Activated CD4-positive, alpha-beta T cell treated with anti-CD3 and anti-CD28 coated beads, Interleukin-2, amount 50 U/mL, for 24 hours (primary cell): Measurements from ENCODE around the gene EMP2.
A peak's percentile ranks its signal among the peaks of the same experiment; 100 is the strongest.
"Not testable (repeated sequence)": the region's sequence is repeated elsewhere in the genome, so short reads cannot be mapped to it uniquely, and the experiment has no call there.

Experiments
- DNase-seq, 2 donors: peaks; one replicate each; pipeline ENCODE4 v3.0.0-alpha.2; 2020; ENCODE audit warnings: low read depth in 1 of 2, low spot score in 1 of 2

Gene EMP2

DNA sequence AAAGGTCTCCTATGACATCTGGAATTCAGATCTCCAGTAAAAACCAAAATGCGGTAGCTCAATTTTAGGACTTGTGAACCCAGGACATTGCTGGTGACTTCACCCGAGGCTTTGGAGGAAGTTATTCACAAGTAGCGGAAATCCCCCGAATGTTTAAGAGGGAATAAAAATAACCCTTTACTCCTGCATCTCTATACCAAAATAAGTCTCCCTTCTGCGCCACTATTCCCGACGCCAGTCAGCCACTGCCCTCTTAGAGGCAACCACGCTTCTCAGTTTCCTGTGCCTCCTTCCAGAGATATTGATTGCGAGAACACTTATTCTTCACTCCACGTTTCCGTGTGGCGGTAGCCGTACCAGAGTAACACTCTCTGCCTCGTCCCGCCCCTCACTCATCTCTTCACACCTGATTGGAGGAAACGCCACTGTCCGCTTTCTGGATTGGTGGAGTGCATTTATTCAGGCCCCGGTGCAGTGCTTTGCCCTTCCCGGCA is 27.4 kb downstream of the EMP2 start:
- peak; percentile 11 to 22 for DNase-seq

DNA sequence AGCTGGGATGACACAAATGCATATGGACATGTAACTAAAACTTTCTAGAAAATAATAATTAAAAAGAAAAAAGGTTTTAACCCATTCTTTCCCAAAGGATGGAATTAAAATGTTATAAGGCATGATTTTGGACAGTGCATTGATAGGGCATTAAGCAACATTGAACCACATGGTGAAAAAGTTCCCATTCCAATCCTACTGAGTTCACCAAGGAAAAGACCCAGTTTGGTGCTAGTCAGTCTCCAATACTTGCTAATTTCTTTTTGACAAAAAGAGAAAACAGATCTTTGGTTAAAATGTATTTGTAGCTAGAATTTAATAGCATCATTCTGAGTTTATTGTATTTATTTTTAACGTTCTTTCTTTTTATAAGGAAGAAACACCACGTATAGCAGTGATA is 28.1 kb downstream of the EMP2 start:
- DNase-seq: no peak

DNA sequence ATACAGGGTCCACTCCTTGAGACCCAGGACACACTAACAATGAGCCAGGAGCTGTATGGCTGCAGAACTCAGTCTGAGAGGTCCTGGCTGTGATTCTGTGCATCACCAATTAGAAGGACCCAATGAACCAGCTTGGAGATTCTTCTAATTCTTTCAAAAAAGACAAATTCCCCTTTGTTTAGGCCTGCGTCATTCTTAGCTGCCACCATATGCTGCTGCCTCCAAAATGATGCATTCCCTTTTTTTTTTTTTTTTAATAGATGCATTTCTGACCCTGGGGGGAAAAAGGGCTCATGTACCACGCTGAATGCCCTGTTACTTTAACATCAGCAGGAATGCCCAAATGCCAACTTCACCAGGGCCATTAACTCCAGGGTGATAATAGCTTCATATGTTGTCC is 28.5 kb downstream of the EMP2 start:
- no peak for DNase-seq

DNA sequence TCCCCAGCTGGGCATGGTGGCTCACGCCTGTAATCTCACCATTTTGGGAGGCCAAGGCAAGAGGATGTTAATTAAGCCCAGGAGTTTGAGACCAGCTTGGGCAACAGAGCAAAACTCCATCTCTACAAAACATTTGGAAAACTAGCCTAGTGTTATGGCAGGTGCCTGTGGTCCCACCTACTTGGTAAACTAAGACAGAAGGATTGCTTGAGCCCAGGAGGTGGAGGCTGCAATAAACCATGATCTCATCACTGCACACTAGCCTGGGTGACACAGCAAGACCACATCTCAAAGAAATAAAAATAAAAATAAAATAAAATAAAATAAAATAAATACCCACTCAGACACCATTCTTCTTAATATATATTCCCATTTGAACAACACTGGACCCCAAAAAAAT is 32.0 kb downstream of the EMP2 start:
- DNase-seq: no peak

DNA sequence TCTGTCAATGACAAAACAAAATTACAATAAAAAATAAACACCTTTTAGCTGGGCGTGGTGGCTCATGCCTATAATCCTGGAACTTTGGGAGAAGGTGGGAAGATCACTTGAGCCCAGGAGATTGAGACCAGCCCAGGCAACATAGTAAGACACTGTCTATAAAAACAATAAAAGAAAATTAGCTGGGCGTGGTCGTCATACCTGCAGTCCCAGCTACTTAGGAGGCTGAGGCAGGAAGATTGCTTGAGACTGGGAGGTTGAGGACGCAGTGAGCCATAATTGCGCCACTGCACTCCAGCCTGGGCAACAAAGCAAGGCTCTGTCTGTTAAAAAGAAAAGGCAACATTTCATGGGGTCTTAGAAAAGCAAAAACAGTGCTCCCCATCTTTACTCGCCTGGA is 32.7 kb downstream of the EMP2 start:
- no peak for DNase-seq

DNA sequence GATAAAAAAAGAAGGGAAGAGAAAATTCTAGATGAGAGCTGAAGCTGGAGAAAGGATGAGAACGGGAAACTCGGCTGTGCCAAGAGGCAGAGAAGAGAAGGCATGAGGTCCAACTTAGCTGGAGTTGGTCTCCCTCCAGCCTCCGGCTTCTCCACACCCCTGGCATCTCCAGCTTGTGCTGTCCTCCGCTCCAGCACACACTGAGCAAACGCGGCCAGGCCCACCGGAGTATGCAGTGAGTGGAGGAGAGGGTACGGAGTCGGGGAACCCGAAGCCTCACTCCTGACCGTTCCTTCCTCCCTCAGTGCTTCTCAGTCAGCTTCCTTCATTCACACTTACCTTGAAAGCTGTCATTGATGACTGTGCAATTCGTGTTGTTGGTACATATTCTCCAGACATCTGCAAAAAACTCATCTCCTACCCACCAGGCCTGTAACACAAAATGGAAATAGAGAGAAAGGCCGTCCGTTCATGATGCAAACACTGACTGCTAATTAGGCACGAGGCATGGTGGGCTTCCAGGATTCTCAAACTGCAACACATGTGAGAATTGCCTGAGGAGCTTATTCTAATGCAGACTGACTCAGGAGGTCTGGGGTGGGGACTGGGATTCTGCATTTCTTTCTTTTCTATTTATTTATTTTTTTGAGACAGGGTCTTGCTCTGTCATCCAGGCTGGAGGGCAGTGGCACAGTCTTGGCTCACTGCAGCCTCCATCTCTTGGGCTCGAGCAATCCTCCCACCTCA is 37.0 kb downstream of the EMP2 start:
- DNase-seq: no peak

DNA sequence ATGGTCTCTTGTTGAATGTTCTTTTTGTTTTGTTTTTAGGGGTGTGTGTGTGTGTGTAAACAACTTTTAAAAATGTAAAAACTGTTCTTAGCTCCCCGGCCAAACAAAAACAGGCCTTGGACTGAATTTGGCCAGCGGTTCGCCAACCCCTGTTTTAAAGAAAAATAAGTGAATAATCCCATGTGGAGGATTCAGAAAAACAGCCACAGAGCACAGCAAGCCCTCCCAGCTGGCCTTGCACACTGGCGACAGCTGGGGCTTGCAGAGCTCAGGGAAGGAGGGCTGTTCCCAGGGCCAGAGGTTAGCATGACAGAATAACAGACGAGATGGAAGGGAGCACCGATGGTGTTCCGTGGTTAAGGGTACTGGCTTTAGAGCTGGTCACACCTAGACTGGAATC is 39.0 kb downstream of the EMP2 start:
- DNase-seq: no peak

DNA sequence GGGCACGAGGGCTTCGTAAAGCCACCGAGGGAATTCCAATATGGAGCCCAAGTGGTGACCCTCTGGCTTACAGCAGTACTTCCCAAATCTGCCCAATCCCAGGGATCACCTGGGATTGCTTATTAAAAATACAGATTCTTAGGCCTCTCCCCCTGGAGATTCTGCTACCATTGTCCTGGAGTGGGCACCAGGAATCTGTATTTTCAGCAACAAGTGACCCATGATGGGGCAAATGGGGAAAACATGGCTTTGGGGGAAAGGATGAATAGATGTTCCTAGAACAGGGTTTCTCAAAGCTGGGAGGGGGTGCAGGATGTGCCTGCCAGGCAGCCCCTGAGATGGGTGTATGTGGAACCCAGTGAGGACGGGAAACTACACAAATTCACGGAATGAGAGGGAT is 40.6 kb downstream of the EMP2 start:
- DNase-seq: no peak

DNA sequence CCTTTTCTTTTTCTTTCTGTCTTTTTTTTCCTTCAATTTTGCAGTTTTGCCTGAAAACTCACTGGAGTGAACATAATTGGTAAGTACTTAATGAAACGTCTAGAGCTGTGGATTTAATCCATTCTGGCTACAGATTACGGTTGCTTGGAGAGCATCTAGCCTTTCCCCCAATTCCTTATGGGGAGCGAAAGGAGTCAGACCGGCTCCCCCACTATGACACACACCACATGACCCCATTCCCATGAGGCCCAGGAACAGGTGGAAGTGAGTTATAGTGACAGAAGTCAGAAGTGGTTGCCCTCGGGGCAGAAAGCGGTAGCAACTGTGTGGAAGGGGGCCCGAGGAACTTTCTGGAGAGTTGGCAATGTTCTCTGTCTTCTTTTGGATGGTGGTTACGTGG is 41.2 kb downstream of the EMP2 start:
- DNase-seq: no peak

DNA sequence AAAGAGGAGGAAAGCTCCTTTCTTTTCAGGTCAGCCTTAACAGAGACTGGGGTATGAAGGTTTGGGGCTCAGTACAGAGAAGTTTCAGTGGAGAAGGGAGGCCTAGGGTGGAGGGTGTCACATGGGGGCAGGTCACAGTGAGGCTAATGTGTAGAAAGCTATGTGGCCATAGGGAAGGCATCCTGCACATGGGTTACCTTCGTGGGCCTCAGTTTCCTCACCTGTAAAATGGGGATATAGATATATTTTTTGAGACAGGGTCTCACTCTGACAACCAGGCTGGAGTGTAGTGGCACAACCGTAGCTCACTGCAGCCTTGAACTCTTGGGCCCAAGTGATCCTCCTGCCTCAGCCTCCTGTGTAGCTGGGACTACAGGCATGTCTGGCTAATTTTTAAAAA is 41.8 kb downstream of the EMP2 start:
- no peak for DNase-seq

DNA sequence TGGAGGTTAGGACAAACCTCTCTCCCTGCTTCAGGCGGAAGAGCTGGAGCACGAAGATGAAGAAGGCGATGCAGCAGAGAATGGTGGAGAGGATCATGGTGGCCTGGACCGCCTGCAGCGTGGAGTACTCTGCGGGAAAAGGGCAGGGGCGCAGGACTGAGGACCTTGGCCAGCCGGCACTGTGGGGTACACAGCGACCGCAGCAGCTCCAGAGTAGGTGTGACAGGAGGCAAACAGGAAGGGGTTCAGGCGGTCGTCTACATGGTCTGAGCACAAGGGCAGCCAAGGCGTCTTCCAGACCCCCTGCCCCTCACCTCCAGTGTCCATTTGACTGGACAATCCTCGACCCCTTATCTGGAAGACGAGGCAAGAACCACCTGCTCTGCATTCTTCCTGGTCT is 42.5 kb downstream of the EMP2 start:
- no peak for DNase-seq

DNA sequence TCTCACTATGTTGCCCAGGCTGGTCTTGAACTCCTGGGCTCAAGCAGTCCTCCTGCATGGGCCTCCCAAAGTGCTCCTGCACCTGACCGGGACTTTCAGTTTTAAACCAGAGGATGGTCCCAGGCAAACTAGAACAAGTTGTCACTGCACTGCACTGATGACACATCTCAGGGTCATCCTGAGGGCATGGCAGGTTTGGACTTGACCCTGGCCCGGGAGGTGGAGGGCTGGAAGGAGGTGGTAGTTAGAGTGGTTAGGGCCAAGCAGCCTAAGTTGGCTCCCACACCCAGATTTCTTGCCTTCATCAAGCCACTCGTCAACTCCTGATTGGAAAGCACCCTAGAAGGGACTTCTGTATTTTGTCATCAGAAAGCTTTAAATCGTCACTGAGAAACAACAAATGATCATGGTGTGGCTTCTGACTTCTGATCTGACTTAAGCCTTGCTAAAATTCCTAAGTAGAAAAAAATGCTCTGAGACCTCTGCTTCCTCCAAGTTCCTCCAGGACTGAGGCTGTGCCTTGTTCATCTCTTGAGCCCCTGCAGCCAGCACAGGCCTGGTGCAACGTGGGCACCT is 43.5 kb downstream of the EMP2 start:
- DNase-seq: no peak

DNA sequence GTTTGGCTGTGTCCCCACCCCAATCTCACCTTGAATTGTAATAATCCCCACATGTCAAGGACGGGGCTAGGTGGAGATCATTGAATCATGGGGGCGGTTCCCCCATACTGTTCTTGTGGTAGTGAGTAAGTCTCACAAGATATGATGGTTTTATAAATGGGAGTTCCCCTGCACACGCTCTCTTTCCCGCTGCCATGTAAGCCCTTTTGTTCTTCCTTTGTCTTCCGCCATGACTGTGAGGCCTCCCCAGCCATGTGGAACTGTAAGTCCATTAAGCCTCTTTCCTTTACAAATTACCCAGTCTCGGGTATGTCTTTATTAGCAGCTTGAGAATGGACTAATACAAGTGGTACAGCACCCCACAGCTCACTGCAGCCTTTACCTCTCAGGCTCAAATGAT is 44.1 kb downstream of the EMP2 start:
- not testable (repeated sequence) for DNase-seq

DNA sequence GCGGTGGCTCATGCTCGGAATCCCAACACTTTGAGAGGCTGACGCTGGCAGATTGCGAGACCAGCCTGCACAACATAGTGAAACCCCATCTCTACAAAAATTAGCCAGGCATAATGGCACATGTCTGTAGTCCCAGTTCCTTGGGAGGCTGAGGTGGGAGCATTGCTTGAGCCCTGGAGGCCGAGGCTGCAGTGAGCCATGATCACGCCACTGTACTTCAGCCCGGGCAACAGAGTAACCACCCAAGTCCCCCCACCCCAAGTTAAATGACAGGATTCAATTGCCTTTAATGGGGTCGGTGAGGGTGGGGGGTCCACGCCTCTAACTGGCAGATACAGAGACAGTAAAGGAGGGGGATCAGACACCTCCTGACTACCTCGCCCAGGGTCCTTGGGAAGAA is 44.9 kb downstream of the EMP2 start:
- DNase-seq: no peak

DNA sequence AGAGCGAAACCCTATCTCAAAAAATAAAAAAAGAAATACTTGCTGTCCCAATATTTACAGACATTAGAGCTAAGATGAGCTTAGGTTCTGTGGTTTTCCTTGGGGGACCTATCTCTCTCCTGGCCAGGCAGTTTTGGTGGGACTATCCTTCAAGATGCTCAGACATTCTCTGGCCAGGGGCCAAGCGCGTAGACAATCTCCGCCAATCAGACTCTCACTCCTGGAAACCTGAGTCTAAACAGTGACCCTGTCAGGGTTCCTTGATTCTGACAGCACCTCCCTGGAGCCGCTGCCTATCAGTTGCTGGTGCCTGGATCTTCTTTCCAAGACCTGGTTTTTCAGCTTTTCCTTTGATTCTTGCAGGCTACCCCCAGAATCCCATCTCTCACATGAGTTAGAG is 45.6 kb downstream of the EMP2 start:
- no peak for DNase-seq

DNA sequence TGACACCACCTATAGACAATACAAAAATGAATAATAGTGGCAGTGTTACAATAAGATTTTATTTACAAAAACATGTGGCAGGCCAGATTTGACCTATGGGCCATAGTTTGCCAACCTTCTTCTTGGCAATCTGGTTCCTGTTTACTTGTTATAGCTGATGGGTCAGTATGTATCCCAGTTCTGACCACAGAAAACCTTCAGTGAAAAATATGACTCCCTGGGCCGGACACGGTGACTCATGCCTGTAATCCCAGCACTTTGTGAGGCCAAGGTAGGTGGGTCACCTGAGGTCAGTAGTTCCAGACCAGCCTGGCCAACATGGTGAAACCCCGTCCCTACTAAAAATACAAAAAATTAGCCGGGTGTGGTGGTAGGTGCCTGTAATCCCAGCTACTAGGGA is 46.8 kb downstream of the EMP2 start:
- not testable (repeated sequence) for DNase-seq

DNA sequence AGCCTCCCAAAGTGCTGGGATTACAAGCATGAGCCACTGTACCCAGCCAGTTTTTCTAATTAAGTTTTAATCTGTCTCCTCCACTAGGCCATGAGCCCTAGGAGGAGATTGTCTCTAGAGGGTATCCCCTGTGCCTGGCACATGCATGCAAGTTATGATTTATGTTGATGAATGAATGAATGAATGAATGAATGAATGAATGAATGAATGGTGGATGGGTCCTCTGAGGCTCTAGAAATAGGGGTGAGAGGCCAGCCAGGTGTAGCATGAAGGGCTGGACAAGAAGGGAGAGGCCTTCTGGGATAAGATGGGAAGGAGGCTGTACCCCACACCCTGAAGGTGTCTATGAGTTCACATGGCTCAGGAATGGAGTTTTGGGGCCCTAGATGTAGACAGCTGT is 48.8 kb downstream of the EMP2 start:
- no peak for DNase-seq

DNA sequence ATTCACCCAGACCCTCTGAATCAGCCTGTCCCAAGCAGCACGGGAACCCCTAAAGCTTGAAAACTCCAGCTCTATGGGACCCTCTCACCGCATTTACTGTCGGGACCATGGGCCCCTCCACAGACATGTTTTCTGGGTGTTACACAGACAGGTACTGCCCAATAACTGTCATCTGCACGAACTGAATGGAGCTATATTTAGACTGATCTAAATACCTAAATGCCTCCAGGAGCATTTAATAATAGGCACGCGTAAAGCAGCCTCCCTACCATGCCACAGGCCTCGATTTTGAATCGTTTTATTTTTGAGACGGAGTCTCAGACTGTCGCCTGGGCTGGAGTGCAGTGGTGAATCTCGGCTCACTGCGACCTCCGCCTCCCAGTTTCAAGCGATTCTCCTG is 49.7 kb downstream of the EMP2 start:
- DNase-seq: no peak

DNA sequence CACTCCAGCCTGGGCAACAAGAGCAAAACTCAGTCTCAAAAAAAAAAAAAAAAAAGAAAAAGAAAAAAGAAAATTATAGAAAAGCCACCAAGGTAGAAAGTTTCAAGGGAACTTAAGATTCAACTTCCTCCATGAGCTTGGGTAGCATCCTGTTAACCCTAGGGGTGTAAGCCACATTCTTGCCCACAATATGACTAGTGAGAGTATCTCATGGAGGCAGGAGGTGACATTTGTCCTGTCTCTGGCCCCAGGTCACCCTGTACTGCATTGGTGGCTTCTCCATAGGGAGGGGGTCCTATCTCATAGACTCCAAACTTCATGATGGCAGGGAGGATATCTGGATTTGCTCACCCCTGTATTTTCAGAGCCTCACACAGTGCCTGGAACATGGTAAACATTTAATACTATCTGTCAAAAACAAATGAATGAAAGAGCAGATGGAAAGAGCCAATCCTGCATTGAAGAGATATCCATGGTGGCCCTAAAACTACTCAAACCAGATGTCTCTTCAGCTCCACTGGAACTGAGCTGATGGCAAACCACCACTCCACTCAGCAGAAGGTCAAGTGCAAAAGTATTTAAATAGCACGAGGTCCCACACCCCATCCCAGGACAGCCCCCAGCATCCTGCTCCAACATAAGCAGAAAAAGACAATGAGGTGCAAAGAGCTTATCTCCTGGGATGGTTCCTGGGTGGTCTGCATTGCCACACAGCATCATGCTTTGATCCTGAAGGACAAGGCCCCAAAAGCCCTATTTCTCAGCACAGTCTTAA is 50.3 kb downstream of the EMP2 start:
- DNase-seq: no peak

DNA sequence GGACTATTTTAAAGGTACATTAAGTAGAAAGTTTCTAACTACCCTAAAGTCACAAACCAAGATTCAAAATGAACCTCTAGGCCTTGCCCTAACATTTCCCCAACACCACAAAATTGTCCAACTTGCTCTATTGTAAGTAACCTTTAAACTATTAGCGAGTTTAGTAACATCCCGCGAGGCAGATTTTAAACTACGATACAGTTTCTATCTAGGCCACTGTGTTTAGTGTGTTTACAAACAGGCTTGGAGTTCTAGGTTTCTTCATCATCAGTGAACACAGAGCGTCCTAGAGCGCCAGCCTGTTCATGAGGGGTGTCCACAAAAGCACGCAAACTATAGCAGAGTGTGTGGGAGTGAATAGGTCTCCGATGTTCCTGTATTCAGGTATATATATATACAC is 51.8 kb downstream of the EMP2 start:
- DNase-seq: no peak

DNA sequence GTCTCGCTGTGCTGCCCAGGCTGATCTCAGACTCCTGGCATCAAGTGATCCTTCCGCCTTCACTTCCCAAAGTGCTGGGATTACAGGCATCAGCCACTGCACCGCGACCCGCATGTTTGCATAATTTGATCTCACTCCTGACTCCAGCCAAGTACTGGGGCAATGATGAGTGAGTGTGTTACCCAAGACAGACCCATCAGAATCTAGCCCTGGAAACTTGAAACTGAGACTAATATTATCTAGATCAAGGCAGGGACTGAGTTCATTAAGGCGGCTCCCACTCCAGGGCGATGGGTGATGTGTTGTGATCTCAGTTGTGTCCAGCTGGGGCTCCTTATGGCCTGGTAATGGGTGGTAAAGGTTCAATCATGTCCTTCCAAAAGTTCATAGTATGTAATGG is 53.4 kb downstream of the EMP2 start:
- DNase-seq: no peak

DNA sequence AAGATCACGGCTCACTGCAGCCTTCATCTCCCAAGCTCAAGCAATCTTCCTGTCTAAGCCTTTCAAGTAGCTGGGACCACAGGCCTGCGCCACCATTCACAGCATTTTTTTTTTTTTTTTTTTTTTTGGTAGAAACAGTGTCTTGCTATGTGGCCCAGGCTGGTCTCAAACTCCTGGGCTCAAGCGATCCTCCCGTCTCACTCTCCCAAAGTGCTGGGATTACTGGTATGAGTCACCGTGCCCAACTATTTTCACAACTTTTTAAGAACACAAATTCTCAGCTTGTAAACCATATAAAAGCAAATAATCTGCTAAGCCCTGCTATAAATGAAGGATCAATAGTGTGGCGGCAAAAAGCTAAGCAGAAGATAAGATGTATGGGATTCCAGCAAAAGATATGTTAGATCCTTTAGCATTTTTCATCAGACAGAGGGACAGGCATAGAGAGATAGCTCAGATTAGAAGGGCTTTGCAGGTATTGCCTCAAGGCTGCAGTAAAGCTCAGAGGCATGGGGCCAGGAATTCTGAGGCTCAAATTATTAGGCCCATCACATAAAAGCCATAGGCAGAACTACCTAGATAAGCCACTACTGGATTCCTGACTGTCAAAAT is 55.1 kb downstream of the EMP2 start:
- no peak for DNase-seq
